H9 (cell line): Measurements from ENCODE around the gene STAT3. TPM values are rescaled to one million over a fixed set of nuclear protein-coding genes. Genes with fewer than 3 reads are reported as not detected.

Source experiments
- DNase-seq: peaks from one replicate; pipeline ENCODE4 v3.0.0-alpha.2; 2017
- H2AFZ ChIP-seq: one replicate; pipeline ENCODE4 v1.6.1; 2013; ENCODE audit warnings: mild to moderate bottlenecking, low read length, control low read depth, moderate library complexity
- H2AK5ac ChIP-seq: 2 replicates; pipeline ENCODE4 v1.6.1; 2013; ENCODE audit warnings: low read length, control low read depth, mixed read lengths; ENCODE audit not compliant: insufficient read length
- H2BK120ac ChIP-seq: one replicate; pipeline ENCODE4 v1.6.1; 2013; ENCODE audit warnings: low read depth, mild to moderate bottlenecking, low read length, control low read depth, inconsistent platforms; ENCODE audit not compliant: poor library complexity, severe bottlenecking
- H2BK12ac ChIP-seq: 2 replicates; pipeline ENCODE4 v1.6.1; 2013; ENCODE audit warnings: low read length, control low read depth, mixed read lengths, low read depth; ENCODE audit not compliant: insufficient read length
- H2BK15ac ChIP-seq: 2 replicates; pipeline ENCODE4 v1.6.1; 2013; ENCODE audit warnings: low read depth, low read length, control low read depth
- H2BK20ac ChIP-seq: one replicate; pipeline ENCODE4 v1.6.1; 2013; ENCODE audit warnings: low read depth, mild to moderate bottlenecking, low read length, control low read depth, inconsistent platforms; ENCODE audit not compliant: poor library complexity, severe bottlenecking
- H2BK5ac ChIP-seq: 2 replicates; pipeline ENCODE4 v1.6.1; 2013; ENCODE audit warnings: low read length, control low read depth, mixed read lengths; ENCODE audit not compliant: insufficient read length
- H3K14ac ChIP-seq: 2 replicates; pipeline ENCODE4 v1.6.1; 2013; ENCODE audit warnings: low read length, control low read depth; ENCODE audit not compliant: insufficient read depth
- H3K18ac ChIP-seq: 2 replicates; pipeline ENCODE4 v1.6.1; 2013; ENCODE audit warnings: low read depth, mild to moderate bottlenecking, mixed read lengths, low read length, control low read depth; ENCODE audit not compliant: insufficient read length
- H3K23ac ChIP-seq: 2 replicates; pipeline ENCODE4 v1.6.1; 2013; ENCODE audit warnings: low read length, control low read depth, mixed read lengths, low read depth; ENCODE audit not compliant: insufficient read length
- H3K23me2 ChIP-seq: 2 replicates; pipeline ENCODE4 v1.6.1; 2013; ENCODE audit warnings: low read depth, mild to moderate bottlenecking, mixed read lengths, low read length, control low read depth; ENCODE audit not compliant: insufficient read length, poor library complexity, severe bottlenecking
- H3K27ac ChIP-seq: 2 replicates; pipeline ENCODE4 v1.5.1; 2013; ENCODE audit warnings: low read length, control low read depth, mixed read lengths, low read depth; ENCODE audit not compliant: insufficient read length
- H3K27me3 ChIP-seq: 2 replicates; pipeline ENCODE4 v1.6.1; 2013; ENCODE audit warnings: low read length, control low read depth, inconsistent platforms; ENCODE audit not compliant: insufficient read depth
- H3K4ac ChIP-seq: 2 replicates; pipeline ENCODE4 v1.6.1; 2013; ENCODE audit warnings: low read depth, mild to moderate bottlenecking, control low read depth, inconsistent platforms, low read length, moderate library complexity
- H3K4me1 ChIP-seq: 2 replicates; pipeline ENCODE4 v1.6.1; 2013; ENCODE audit warnings: low read length, control low read depth, inconsistent platforms; ENCODE audit not compliant: insufficient read depth
- H3K4me2 ChIP-seq: 2 replicates; pipeline ENCODE4 v1.6.1; 2013; ENCODE audit warnings: low read length, control low read depth, mixed read lengths; ENCODE audit not compliant: insufficient read length, insufficient read depth
- H3K56ac ChIP-seq: 2 replicates; pipeline ENCODE4 v1.6.1; 2013; ENCODE audit warnings: low read depth, mild to moderate bottlenecking, mixed read lengths, low read length, control low read depth; ENCODE audit not compliant: insufficient read length
- H3K79me1 ChIP-seq: 2 replicates; pipeline ENCODE4 v1.6.1; 2013; ENCODE audit warnings: low read depth, mild to moderate bottlenecking, moderate library complexity, low read length, control low read depth, inconsistent platforms; ENCODE audit not compliant: insufficient read depth, poor library complexity, severe bottlenecking
- H3K79me2 ChIP-seq: 2 replicates; pipeline ENCODE4 v1.6.1; 2013; ENCODE audit warnings: low read length, control low read depth, inconsistent platforms; ENCODE audit not compliant: insufficient read depth
- H3K9ac ChIP-seq: 2 replicates; pipeline ENCODE4 v1.6.1; 2013; ENCODE audit warnings: low read length, control low read depth, mixed read lengths; ENCODE audit not compliant: insufficient read length; ENCODE audit errors: extremely low read depth
- H3K9me3 ChIP-seq: one replicate; pipeline ENCODE4 v1.6.1; 2013; ENCODE audit warnings: low read depth, low read length, inconsistent platforms; ENCODE audit not compliant: control insufficient read depth
- H3T11ph ChIP-seq: one replicate; pipeline ENCODE4 v1.6.1; 2013; ENCODE audit warnings: mild to moderate bottlenecking, low read length, control low read depth, inconsistent platforms
- H4K20me1 ChIP-seq: one replicate; pipeline ENCODE4 v1.6.1; 2013; ENCODE audit not compliant: control insufficient read depth, insufficient read length, insufficient read depth
- H4K5ac ChIP-seq: 2 replicates; pipeline ENCODE4 v1.6.1; 2013; ENCODE audit warnings: low read depth, mild to moderate bottlenecking, mixed read lengths, low read length, control low read depth; ENCODE audit not compliant: insufficient read length
- H4K8ac ChIP-seq: replicated peaks from 2 replicates; pipeline ENCODE4 v1.6.1; 2013; ENCODE audit warnings: low read length, control low read depth, mixed read lengths, low read depth; ENCODE audit not compliant: insufficient read length
- H4K91ac ChIP-seq: 2 replicates; pipeline ENCODE4 v1.6.1; 2013; ENCODE audit warnings: low read depth, mild to moderate bottlenecking, moderate library complexity, mixed read lengths, low read length, control low read depth; ENCODE audit not compliant: insufficient read length
- H3K27ac Mint-ChIP-seq, 3 experiments: 2 replicates in 2 of 3; 3 replicates in 1 of 3; pipeline ENCODE4 v1.8.0; 2020 to 2021; ENCODE audit warnings: mixed read lengths in 3 of 3, mild to moderate bottlenecking in 1 of 3, moderate library complexity in 1 of 3
- H3K27me3 Mint-ChIP-seq: 2 replicates; pipeline ENCODE4 v1.8.0; 2021; ENCODE audit warnings: low read depth, mild to moderate bottlenecking, moderate library complexity, mixed read lengths
- H3K36me3 Mint-ChIP-seq, 3 experiments: 2 replicates in 2 of 3; 3 replicates in 1 of 3; pipeline ENCODE4 v1.8.0; 2020 to 2021; ENCODE audit warnings: low read depth in 3 of 3, mixed read lengths in 3 of 3; ENCODE audit not compliant: insufficient read depth in 1 of 3
- H3K4me1 Mint-ChIP-seq, 2 experiments: 2 replicates each; pipeline ENCODE4 v1.8.0; 2020; ENCODE audit warnings: mixed read lengths in 2 of 2
- H3K4me3 Mint-ChIP-seq, 2 experiments: 2 replicates in 1 of 2; 3 replicates in 1 of 2; pipeline ENCODE4 v1.8.0; 2020 to 2021; ENCODE audit warnings: mild to moderate bottlenecking in 2 of 2, mixed read lengths in 2 of 2, moderate library complexity in 1 of 2
- H3K9me3 Mint-ChIP-seq, 2 experiments: 2 replicates in 1 of 2; 3 replicates in 1 of 2; pipeline ENCODE4 v1.8.0; 2020; ENCODE audit warnings: mild to moderate bottlenecking in 2 of 2, mixed read lengths in 2 of 2, moderate library complexity in 1 of 2
- CTCF ChIP-seq: fragments of 200-600 bp; sonication (generic); conservative IDR thresholded peaks from 3 replicates; pipeline ENCODE4 v1.8.0; 2021; ENCODE audit warnings: antibody characterized with exemption, mild to moderate bottlenecking
- WGBS: extraction: QIAGEN DNeasy Blood & Tissue Kit; methylation state at CpG from one replicate; pipeline ENCODE4 v1.1.7; 2013; ENCODE audit warnings: missing lambda C conversion rate, low lambda C conversion rate, mixed read lengths; ENCODE audit not compliant: insufficient read length; ENCODE audit errors: extremely low coverage; 5-methylcytosine and 5-hydroxymethylcytosine counted together
- total RNA-seq: library from RNA; stranded (reverse); gene quantifications from 2 replicates; pipeline ENCODE4 v1.2.1, GENCODE V29; 2021

STAT3 gene
- total RNA-seq, 1 experiment from 2014 or later: 83.2 TPM

GRCh38 chr17:42334677-42335076 lies 53.6 kb downstream of the STAT3 start:
- H3K27ac Mint-ChIP-seq: no peak overlapping the region

More at GRCh38 chr17:42334677-42335076, 53.6 kb downstream of the STAT3 start:
- Mint-ChIP-seq H3K9me3 (no peaks in the 10 kb centered on the region), H3K4me1 (peaks cover 4 to 15% of the 10 kb centered on the region in 2 experiments), H3K4me3 (no peak overlapping the region), H3K27me3 (no peaks in the 10 kb centered on the region; the same call in 1 of the 2 replicates), H3K36me3 (peaks cover 55 to 70% (median 69%) of the 10 kb centered on the region in 3 experiments)
- Histone ChIP-seq H3K4me2 (no peak overlapping the region), H3K18ac (no peak overlapping the region), H2BK120ac (no peak overlapping the region), H3K9ac (no peak overlapping the region), H3K23ac (no peak overlapping the region), H2BK5ac (no peak overlapping the region), H2AFZ (no peak overlapping the region), H4K5ac (no peak overlapping the region), H3K9me3 (no peaks in the 10 kb centered on the region), H2BK20ac (no peak overlapping the region), H3K56ac (no peak overlapping the region), H3K23me2 (no peaks in the 10 kb centered on the region), H3T11ph (no peak overlapping the region), H3K4me1 (peaks cover 4% of the 10 kb centered on the region), H2BK15ac (no peak overlapping the region), H3K4ac (no peak overlapping the region), H4K20me1 (no peaks in the 10 kb centered on the region), H3K79me2 (no peaks in the 10 kb centered on the region; the same call in 1 of the 2 replicates), H2AK5ac (no peak overlapping the region), H3K14ac (no peak overlapping the region), H3K27me3 (no peaks in the 10 kb centered on the region), H4K91ac (no peak overlapping the region), H3K27ac (no peak overlapping the region), H2BK12ac (no peak overlapping the region), H3K79me1 (no peaks in the 10 kb centered on the region), H4K8ac (no peak overlapping the region)
- no CpG with 5 or more reads among the region's 3 CpGs for WGBS
- DNase-seq: no peak
- no peak for TF ChIP-seq CTCF
